Mesenchymal stem cell (in vitro differentiated cells and primary cell): ENCODE results near the gene PLA2G6.

ENCODE experiments used
- DNase-seq: peaks from one replicate; pipeline ENCODE4 v3.0.0-alpha.2; 2013
- H2AFZ ChIP-seq: one replicate; pipeline ENCODE4 v1.6.1; 2013; ENCODE audit warnings: low read depth, mild to moderate bottlenecking, control low read depth, inconsistent platforms, low read length, moderate library complexity
- H2AK5ac ChIP-seq: 2 replicates; pipeline ENCODE4 v1.6.1; 2013; ENCODE audit warnings: low read length, moderate library complexity, mild to moderate bottlenecking, inconsistent platforms; ENCODE audit not compliant: severe bottlenecking
- H2BK120ac ChIP-seq: one replicate; pipeline ENCODE4 v1.6.1; 2013; ENCODE audit warnings: low read depth, mild to moderate bottlenecking, inconsistent platforms, low read length, moderate library complexity
- H2BK12ac ChIP-seq, 2 experiments: one replicate each; pipeline ENCODE4 v1.6.1; 2013; ENCODE audit warnings: inconsistent platforms in 2 of 2, low read length in 2 of 2, mild to moderate bottlenecking in 2 of 2, moderate library complexity in 2 of 2, control low read depth in 1 of 2
- H2BK15ac ChIP-seq: one replicate; pipeline ENCODE4 v1.6.1; 2013; ENCODE audit warnings: mild to moderate bottlenecking, low read depth, inconsistent platforms; ENCODE audit not compliant: poor library complexity, severe bottlenecking
- H2BK5ac ChIP-seq: 2 replicates; pipeline ENCODE4 v1.6.1; 2013; ENCODE audit warnings: low read depth, mild to moderate bottlenecking, low read length, control low read depth, inconsistent platforms; ENCODE audit not compliant: poor library complexity, severe bottlenecking
- H3K14ac ChIP-seq, 2 experiments: one replicate each; pipeline ENCODE4 v1.6.1; 2013; ENCODE audit warnings: inconsistent platforms in 2 of 2, low read length in 2 of 2, control low read depth in 1 of 2, mild to moderate bottlenecking in 1 of 2, moderate library complexity in 1 of 2
- H3K18ac ChIP-seq, 2 experiments: one replicate each; pipeline ENCODE4 v1.6.1; 2013; ENCODE audit warnings: inconsistent platforms in 2 of 2, low read length in 2 of 2, control low read depth in 1 of 2, low read depth in 1 of 2, mild to moderate bottlenecking in 1 of 2
- H3K23ac ChIP-seq, 2 experiments: one replicate each; pipeline ENCODE4 v1.6.1; 2013; ENCODE audit warnings: inconsistent platforms in 2 of 2, low read length in 2 of 2, mild to moderate bottlenecking in 2 of 2, moderate library complexity in 2 of 2, control low read depth in 1 of 2
- H3K27ac ChIP-seq: 2 replicates; pipeline ENCODE4 v1.5.1; 2013; ENCODE audit warnings: mild to moderate bottlenecking, moderate library complexity, low read length, control low read depth, inconsistent platforms; ENCODE audit not compliant: poor library complexity, severe bottlenecking
- H3K27me3 ChIP-seq, 2 experiments: 2 replicates each; pipeline versions ENCODE4 v1.6.1 to v1.7.0; 2013; ENCODE audit warnings: low read length in 2 of 2, mild to moderate bottlenecking in 2 of 2, moderate library complexity in 2 of 2, control low read depth in 1 of 2, inconsistent platforms in 1 of 2; ENCODE audit not compliant: control insufficient read depth in 1 of 2, insufficient read depth in 1 of 2
- H3K36me3 ChIP-seq, 2 experiments: 2 replicates each; pipeline versions ENCODE4 v1.6.1 to v1.7.0; 2013; ENCODE audit warnings: low read length in 2 of 2, control low read depth in 1 of 2, inconsistent platforms in 1 of 2, low read depth in 1 of 2, mild to moderate bottlenecking in 1 of 2; ENCODE audit not compliant: insufficient read depth in 2 of 2, control insufficient read depth in 1 of 2
- H3K4ac ChIP-seq, 2 experiments: one replicate each; pipeline ENCODE4 v1.6.1; 2013; ENCODE audit warnings: inconsistent platforms in 2 of 2, low read length in 2 of 2, mild to moderate bottlenecking in 2 of 2, moderate library complexity in 2 of 2, control low read depth in 1 of 2, low read depth in 1 of 2
- H3K4me1 ChIP-seq: 2 replicates; pipeline ENCODE4 v1.6.1; 2013; ENCODE audit warnings: low read depth, low read length, control low read depth; ENCODE audit not compliant: control insufficient read depth, insufficient read depth
- H3K4me2 ChIP-seq: 2 replicates; pipeline ENCODE4 v1.6.1; 2013; ENCODE audit warnings: low read length, mild to moderate bottlenecking, inconsistent platforms; ENCODE audit not compliant: poor library complexity, severe bottlenecking
- H3K4me3 ChIP-seq, 2 experiments: 2 replicates each; pipeline versions ENCODE4 v1.5.1 to v1.7.0; 2013; ENCODE audit warnings: low read length in 2 of 2, mild to moderate bottlenecking in 2 of 2, control low read depth in 1 of 2, low read depth in 1 of 2; ENCODE audit not compliant: insufficient read depth in 1 of 2
- H3K79me1 ChIP-seq: replicated peaks from 2 replicates; pipeline ENCODE4 v1.6.1; 2013; ENCODE audit warnings: mild to moderate bottlenecking, control low read depth, low read length, inconsistent platforms; ENCODE audit not compliant: poor library complexity, severe bottlenecking
- H3K9ac ChIP-seq: 2 replicates; pipeline ENCODE4 v1.7.0; 2013; ENCODE audit warnings: mild to moderate bottlenecking, low read length, moderate library complexity
- H3K9me3 ChIP-seq: 2 replicates; pipeline ENCODE4 v1.7.0; 2013; ENCODE audit warnings: mild to moderate bottlenecking, low read length; ENCODE audit not compliant: control insufficient read depth
- H4K8ac ChIP-seq: one replicate; pipeline ENCODE4 v1.6.1; 2013; ENCODE audit warnings: inconsistent platforms, mild to moderate bottlenecking, low read length, moderate library complexity
- H4K91ac ChIP-seq: one replicate; pipeline ENCODE4 v1.6.1; 2013; ENCODE audit warnings: mild to moderate bottlenecking, low read length, inconsistent platforms
- WGBS: methylation state at CpG from one replicate; pipeline ENCODE4 v1.1.7; 2013; ENCODE audit warnings: mixed read lengths; 5-methylcytosine and 5-hydroxymethylcytosine counted together

The PLA2G6 gene

DNA sequence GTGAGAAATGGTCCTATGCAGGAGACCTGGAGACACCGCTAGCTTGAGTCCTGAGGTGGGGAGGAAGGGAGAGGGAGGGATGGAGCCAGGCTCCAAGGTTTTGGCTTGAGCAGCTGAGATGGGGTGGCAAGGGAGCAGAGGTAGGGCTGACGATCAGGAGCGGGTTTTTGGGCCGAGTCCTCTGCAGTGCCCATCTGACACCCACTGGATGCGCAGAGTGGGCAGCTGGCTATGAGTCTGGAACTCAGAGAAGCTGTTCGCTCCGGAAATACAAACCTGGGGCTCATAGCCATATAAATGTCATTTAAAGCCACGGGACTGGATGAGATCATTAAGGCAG lies 19.7 kb upstream of the PLA2G6 start:
- no peak overlapping the region for H3K23ac ChIP-seq
- H3K4me1 ChIP-seq, result peaks cover 29% of the 10 kb centered on the region
- peak overlapping the region; percentile 77 for H2AFZ ChIP-seq
- peaks cover 13% of the 10 kb centered on the region for H3K79me1 ChIP-seq
- no peaks in the 10 kb centered on the region for H3K27me3 ChIP-seq
- H3K27ac ChIP-seq, result peak overlapping the region; percentile 7
- H3K4me3 ChIP-seq, result peak overlapping the region; percentile 32 to 74
- WGBS, result 24% methylated on average over 7 of the region's 8 CpGs
- peak overlapping the region; percentile 75 for H3K4me2 ChIP-seq
- H3K36me3 ChIP-seq, result no peaks in the 10 kb centered on the region
- no peak for DNase-seq
- peak overlapping the region; percentile 71 for H2BK120ac ChIP-seq
- H3K9me3 ChIP-seq, result no peaks in the 10 kb centered on the region
- H4K8ac ChIP-seq, result peak overlapping the region; percentile 96
- peak overlapping the region; percentile 25 for H4K91ac ChIP-seq
- peak overlapping the region in 1 of 2 experiments; percentile 80 for H3K4ac ChIP-seq
- H2BK12ac ChIP-seq, result peak overlapping the region; percentile 55 to 91
- no peak overlapping the region for H2BK5ac ChIP-seq
- peak overlapping the region; percentile 65 for H3K9ac ChIP-seq
- H3K18ac ChIP-seq, result peak overlapping the region; percentile 40 to 87
- peak overlapping the region; percentile 14 for H2AK5ac ChIP-seq
- H2BK15ac ChIP-seq, result peak overlapping the region; percentile 80
- H3K14ac ChIP-seq, result no peak overlapping the region

DNA sequence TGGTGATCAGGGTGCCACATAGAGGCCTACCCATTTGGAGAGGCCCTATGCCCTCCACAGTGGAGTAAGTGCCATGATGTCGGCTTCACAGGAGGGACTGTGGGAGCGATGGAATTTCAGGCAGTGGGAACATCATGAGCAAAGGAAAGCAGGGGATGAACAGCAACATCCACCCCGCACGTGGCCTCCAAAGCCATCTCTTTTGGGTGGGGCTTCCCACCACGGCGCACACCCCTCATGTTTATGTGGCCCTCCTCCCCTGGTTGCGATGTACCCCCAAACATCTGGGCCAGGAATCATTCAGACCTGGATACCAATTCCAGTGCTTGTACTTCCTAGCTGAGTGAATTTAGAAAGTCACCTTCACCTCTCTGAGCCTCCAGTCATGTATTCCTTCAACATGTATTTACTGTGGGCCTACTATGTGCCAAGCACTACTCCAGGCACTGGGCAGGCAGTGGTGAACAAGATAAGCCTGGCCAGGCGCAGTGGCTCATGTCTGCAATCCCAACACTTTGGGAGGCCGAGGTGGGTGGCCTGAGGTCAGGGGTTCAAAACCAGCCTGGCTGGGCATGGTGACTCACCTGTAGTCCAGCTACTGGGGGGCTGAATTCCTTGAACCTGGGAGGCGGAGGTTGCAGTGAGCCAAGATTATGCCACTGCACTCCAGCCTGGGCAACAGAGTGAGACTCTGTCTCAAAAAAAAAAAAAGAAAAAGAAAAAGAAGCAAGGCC lies 18.4 kb upstream of the PLA2G6 start:
- H3K14ac ChIP-seq, result no peak overlapping the region
- no peaks in the 10 kb centered on the region for H3K36me3 ChIP-seq
- peak overlapping the region; percentile 26 for H2BK15ac ChIP-seq
- no peak overlapping the region for H3K4ac ChIP-seq
- no peak overlapping the region for H2BK120ac ChIP-seq
- no peak overlapping the region for H3K4me3 ChIP-seq
- 93% methylated on average over 9 of the region's 10 CpGs for WGBS
- H4K8ac ChIP-seq, result no peak overlapping the region
- no peaks in the 10 kb centered on the region for H3K9me3 ChIP-seq
- no peak for DNase-seq
- no peak overlapping the region for H2AFZ ChIP-seq
- H4K91ac ChIP-seq, result peak overlapping the region; percentile 82
- H3K27me3 ChIP-seq, result no peaks in the 10 kb centered on the region
- no peak overlapping the region for H3K9ac ChIP-seq
- H3K18ac ChIP-seq, result no peak overlapping the region
- H3K23ac ChIP-seq, result no peak overlapping the region
- peaks cover 8% of the 10 kb centered on the region for H3K79me1 ChIP-seq
- peak overlapping the region; percentile 44 for H2AK5ac ChIP-seq
- H2BK12ac ChIP-seq, result peak overlapping the region in 1 of 2 experiments; percentile 3
- no peak overlapping the region for H3K27ac ChIP-seq
- no peak overlapping the region for H3K4me2 ChIP-seq
- peaks cover 18% of the 10 kb centered on the region for H3K4me1 ChIP-seq
- no peak overlapping the region for H2BK5ac ChIP-seq

DNA sequence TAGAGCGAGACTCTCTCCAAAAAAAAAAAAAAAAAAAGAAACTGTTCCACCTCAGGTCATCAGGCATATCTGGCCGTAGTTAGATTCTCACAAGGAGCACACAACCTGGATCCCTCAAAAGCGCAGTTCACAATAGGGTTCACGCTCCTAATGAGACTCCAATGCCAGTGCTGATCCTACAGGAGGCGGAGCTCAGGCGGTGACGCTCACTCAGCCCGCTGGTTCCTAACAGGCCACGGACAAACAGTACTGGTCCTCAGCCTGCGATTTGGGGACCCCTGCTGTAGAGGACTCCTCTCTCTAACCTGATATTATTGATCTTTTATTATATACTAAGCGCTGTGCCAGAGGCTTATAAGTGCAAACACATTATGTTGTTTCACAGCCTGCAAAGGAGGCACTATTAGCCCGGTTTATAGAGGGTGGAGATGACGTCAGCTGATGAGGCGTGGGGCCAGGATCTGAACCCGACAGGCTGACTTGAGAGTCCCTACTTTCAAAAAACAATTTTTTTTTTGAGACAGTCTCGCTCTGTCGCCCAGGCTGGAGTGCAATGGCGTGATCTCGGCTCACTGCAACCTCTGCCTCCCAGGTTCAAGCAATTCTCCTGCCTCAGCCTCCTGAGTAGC lies 15.3 kb upstream of the PLA2G6 start:
- no peak overlapping the region for H3K18ac ChIP-seq
- no peak overlapping the region for H2BK5ac ChIP-seq
- no peak overlapping the region for H4K8ac ChIP-seq
- H3K9ac ChIP-seq, result peak overlapping the region; percentile 73
- no peak overlapping the region for H2BK12ac ChIP-seq
- no peak overlapping the region for H3K27ac ChIP-seq
- H3K79me1 ChIP-seq, result no peaks in the 10 kb centered on the region
- no peaks in the 10 kb centered on the region for H3K27me3 ChIP-seq
- peaks cover 12% of the 10 kb centered on the region for H3K4me1 ChIP-seq
- no peak overlapping the region for H2AK5ac ChIP-seq
- WGBS, result 82% methylated on average over 19 of the region's 19 CpGs
- no peak overlapping the region for H2BK120ac ChIP-seq
- no peak overlapping the region for H3K4me2 ChIP-seq
- H3K23ac ChIP-seq, result no peak overlapping the region
- H3K9me3 ChIP-seq, result no peaks in the 10 kb centered on the region
- no peak overlapping the region for H3K4ac ChIP-seq
- H3K14ac ChIP-seq, result no peak overlapping the region
- H3K4me3 ChIP-seq, result peak overlapping the region in 1 of 2 experiments; percentile 47
- no peaks in the 10 kb centered on the region for H3K36me3 ChIP-seq
- no peak for DNase-seq
- H4K91ac ChIP-seq, result no peak overlapping the region
- no peak overlapping the region for H2AFZ ChIP-seq
- no peak overlapping the region for H2BK15ac ChIP-seq

DNA sequence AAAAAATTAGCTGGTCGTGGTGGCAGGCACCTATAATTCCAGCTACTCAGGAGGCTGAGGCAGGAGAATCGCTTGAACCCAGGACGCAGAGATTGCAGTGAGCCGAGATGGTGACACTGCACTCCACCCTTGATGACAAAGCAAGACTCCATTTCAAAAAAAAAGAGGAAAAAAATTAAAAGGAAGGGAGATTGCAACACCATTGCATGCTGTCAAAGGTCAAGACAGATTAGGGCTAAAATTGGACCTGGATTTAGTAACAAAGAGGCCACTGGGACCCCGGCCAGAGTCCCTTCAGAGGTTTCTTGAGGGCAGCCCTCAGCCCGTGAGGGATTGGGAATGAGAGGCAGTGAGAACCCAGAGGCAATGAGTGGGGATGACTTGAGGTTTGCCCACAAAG lies 11.9 kb upstream of the PLA2G6 start:
- H4K8ac ChIP-seq, result no peak overlapping the region
- no peak overlapping the region for H3K18ac ChIP-seq
- H3K36me3 ChIP-seq, result no peaks in the 10 kb centered on the region
- no peak overlapping the region for H2BK5ac ChIP-seq
- DNase-seq, result no peak
- H3K27ac ChIP-seq, result no peak overlapping the region
- H3K79me1 ChIP-seq, result no peaks in the 10 kb centered on the region
- peak overlapping the region in 1 of 2 experiments; percentile 67 for H2BK12ac ChIP-seq
- H4K91ac ChIP-seq, result no peak overlapping the region
- no peak overlapping the region for H3K9ac ChIP-seq
- no peak overlapping the region for H2BK120ac ChIP-seq
- peaks cover 8% of the 10 kb centered on the region for H3K4me1 ChIP-seq
- H3K4ac ChIP-seq, result no peak overlapping the region
- H2BK15ac ChIP-seq, result no peak overlapping the region
- no peak overlapping the region for H3K4me3 ChIP-seq
- no peak overlapping the region for H3K23ac ChIP-seq
- 62% methylated on average over 6 of the region's 6 CpGs for WGBS
- no peak overlapping the region for H2AK5ac ChIP-seq
- no peaks in the 10 kb centered on the region for H3K27me3 ChIP-seq
- no peaks in the 10 kb centered on the region for H3K9me3 ChIP-seq
- H3K4me2 ChIP-seq, result no peak overlapping the region
- no peak overlapping the region for H3K14ac ChIP-seq
- no peak overlapping the region for H2AFZ ChIP-seq
